DND-41 (cell line): ENCODE results near the gene NEDD4L.

Source experiments
- ATAC-seq: fragments of 200-7000 bp; cut with Tn5 transposase; 3 replicates; pipeline ENCODE4 v1.9.1; 2021; ENCODE audit warnings: low read depth; ENCODE audit not compliant: insufficient read depth
- DNase-seq: peaks from one replicate; pipeline ENCODE4 v3.0.0-alpha.2; 2020
- H2AFZ ChIP-seq: 2 replicates; pipeline ENCODE4 v1.6.0; 2012; ENCODE audit warnings: low read depth, low read length
- H3K27ac ChIP-seq: 2 replicates; pipeline ENCODE4 v1.5.1; 2012; ENCODE audit warnings: low read length, inconsistent platforms
- H3K27me3 ChIP-seq: fragments of 200-600 bp; sonication (generic); 2 replicates; pipeline ENCODE4 v1.6.0; 2012; ENCODE audit warnings: low read length, mild to moderate bottlenecking, inconsistent platforms; ENCODE audit not compliant: insufficient read depth, poor library complexity
- H3K36me3 ChIP-seq: 2 replicates; pipeline ENCODE4 v1.5.1; 2012; ENCODE audit warnings: low read length, inconsistent platforms; ENCODE audit not compliant: insufficient read depth
- H3K4me1 ChIP-seq: 2 replicates; pipeline ENCODE4 v1.5.1; 2012; ENCODE audit warnings: mild to moderate bottlenecking, low read length; ENCODE audit not compliant: insufficient read depth
- H3K4me2 ChIP-seq: 2 replicates; pipeline ENCODE4 v1.6.0; 2012; ENCODE audit warnings: mild to moderate bottlenecking, moderate library complexity, low read length, inconsistent platforms; ENCODE audit not compliant: insufficient read depth
- H3K4me3 ChIP-seq, 2 experiments: fragments of 200-600 bp in 1 of 2; shearing (Covaris generic) in 1 of 2; 2 replicates each; pipeline ENCODE4 v1.5.1; 2012 to 2016; ENCODE audit warnings: inconsistent platforms in 2 of 2, low read length in 2 of 2, mild to moderate bottlenecking in 2 of 2, low read depth in 1 of 2, moderate library complexity in 1 of 2
- H3K79me2 ChIP-seq: 2 replicates; pipeline ENCODE4 v1.6.0; 2012; ENCODE audit warnings: low read length, inconsistent platforms; ENCODE audit not compliant: insufficient read depth
- H3K9ac ChIP-seq: 2 replicates; pipeline ENCODE4 v1.6.0; 2012; ENCODE audit warnings: low read depth, mild to moderate bottlenecking, inconsistent platforms, low read length, moderate library complexity
- H3K9me3 ChIP-seq: 2 replicates; pipeline ENCODE4 v1.5.1; 2012; ENCODE audit warnings: low read length, moderate library complexity, mild to moderate bottlenecking, inconsistent platforms; ENCODE audit not compliant: insufficient read depth, severe bottlenecking
- H4K20me1 ChIP-seq: 2 replicates; pipeline ENCODE4 v1.6.0; 2012; ENCODE audit warnings: low read length; ENCODE audit not compliant: insufficient read depth
- EZH2 ChIP-seq: IDR thresholded peaks from 3 replicates; pipeline ENCODE4 v1.6.1; 2012; ENCODE audit warnings: borderline replicate concordance, low read depth, mild to moderate bottlenecking, moderate library complexity, low read length, inconsistent platforms; ENCODE audit not compliant: severe bottlenecking
- TF ChIP-seq, protein P1 (sequence below): IDR thresholded peaks from 2 replicates; pipeline ENCODE4 v1.5.1; 2012; ENCODE audit warnings: borderline replicate concordance, low read length, moderate library complexity, mild to moderate bottlenecking; ENCODE audit not compliant: poor library complexity, severe bottlenecking; ENCODE audit errors: extremely low read depth

The NEDD4L gene

GRCh38 chr18:58382446-58382845 is 338.4 kb downstream of the NEDD4L start:
- Histone ChIP-seq H3K9ac (no peak overlapping the region), H3K36me3 (no peaks in the 10 kb centered on the region), H4K20me1 (no peaks in the 10 kb centered on the region), H3K27ac (no peak overlapping the region), H2AFZ (no peak overlapping the region), H3K9me3 (no peaks in the 10 kb centered on the region), H3K27me3 (no peaks in the 10 kb centered on the region), H3K79me2 (no peaks in the 10 kb centered on the region), H3K4me3 (no peak overlapping the region), H3K4me2 (no peak overlapping the region), H3K4me1 (no peaks in the 10 kb centered on the region)
- no peak for ATAC-seq
- no peak for DNase-seq
- no peak for TF ChIP-seq EZH2
- TF ChIP-seq, protein P1, sequence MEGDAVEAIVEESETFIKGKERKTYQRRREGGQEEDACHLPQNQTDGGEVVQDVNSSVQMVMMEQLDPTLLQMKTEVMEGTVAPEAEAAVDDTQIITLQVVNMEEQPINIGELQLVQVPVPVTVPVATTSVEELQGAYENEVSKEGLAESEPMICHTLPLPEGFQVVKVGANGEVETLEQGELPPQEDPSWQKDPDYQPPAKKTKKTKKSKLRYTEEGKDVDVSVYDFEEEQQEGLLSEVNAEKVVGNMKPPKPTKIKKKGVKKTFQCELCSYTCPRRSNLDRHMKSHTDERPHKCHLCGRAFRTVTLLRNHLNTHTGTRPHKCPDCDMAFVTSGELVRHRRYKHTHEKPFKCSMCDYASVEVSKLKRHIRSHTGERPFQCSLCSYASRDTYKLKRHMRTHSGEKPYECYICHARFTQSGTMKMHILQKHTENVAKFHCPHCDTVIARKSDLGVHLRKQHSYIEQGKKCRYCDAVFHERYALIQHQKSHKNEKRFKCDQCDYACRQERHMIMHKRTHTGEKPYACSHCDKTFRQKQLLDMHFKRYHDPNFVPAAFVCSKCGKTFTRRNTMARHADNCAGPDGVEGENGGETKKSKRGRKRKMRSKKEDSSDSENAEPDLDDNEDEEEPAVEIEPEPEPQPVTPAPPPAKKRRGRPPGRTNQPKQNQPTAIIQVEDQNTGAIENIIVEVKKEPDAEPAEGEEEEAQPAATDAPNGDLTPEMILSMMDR, result no peak

DNA sequence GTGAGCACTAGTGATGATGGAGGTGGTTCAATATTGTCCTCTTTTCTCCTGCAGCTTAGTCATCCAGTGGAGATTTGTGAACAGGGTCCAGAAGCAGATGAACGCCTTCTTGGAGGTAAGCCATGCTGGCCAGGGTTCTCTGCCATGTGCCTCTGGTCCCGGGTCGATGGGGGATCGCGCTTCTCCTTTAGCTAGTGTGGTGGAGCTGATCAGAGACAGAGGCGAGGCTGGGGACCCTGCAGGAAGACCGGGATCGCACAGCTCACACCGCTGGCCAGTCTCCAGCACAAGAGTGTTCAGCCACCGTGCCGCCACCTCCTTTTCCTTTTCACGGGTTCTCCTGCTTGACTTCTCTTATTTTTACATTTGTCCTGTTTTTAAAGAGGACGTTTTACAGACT is 341.4 kb downstream of the NEDD4L start:
- no peak overlapping the region for H2AFZ ChIP-seq
- H3K9ac ChIP-seq, result no peak overlapping the region
- H3K4me3 ChIP-seq, result no peak overlapping the region
- H4K20me1 ChIP-seq, result no peaks in the 10 kb centered on the region
- no peaks in the 10 kb centered on the region for H3K79me2 ChIP-seq
- H3K27me3 ChIP-seq, result no peaks in the 10 kb centered on the region
- no peak overlapping the region for H3K27ac ChIP-seq
- TF ChIP-seq, protein P1, result no peak
- TF ChIP-seq EZH2, result no peak
- H3K36me3 ChIP-seq, result no peaks in the 10 kb centered on the region
- H3K9me3 ChIP-seq, result no peaks in the 10 kb centered on the region
- ATAC-seq (no peak), DNase-seq (no peak)
- H3K4me1 ChIP-seq, result no peaks in the 10 kb centered on the region
- no peak overlapping the region for H3K4me2 ChIP-seq

DNA sequence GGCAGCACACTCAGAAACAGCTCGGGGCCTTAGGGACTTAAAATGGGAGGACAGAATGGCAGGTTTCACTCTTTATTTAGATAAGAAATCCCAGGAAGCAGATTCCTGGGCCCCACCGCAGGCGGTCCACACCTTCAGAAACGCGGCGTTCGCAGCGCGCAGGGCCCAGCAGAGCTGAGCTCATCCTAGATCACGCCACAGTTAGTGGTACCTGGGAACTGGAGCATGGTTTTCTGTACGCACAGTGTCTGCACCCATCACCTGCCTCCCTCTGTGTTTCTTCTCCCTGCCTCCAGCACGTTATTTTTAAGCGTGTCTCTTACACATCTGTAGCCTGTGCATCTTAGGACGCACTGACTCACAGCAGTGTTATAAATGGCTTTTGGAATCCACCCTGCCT is 342.8 kb downstream of the NEDD4L start:
- TF ChIP-seq, protein P1, result no peak
- TF ChIP-seq EZH2, result no peak
- no peak overlapping the region for H2AFZ ChIP-seq
- H3K27me3 ChIP-seq, result no peaks in the 10 kb centered on the region
- no peak overlapping the region for H3K4me2 ChIP-seq
- no peaks in the 10 kb centered on the region for H3K79me2 ChIP-seq
- ATAC-seq (no peak), DNase-seq (no peak)
- no peaks in the 10 kb centered on the region for H4K20me1 ChIP-seq
- no peaks in the 10 kb centered on the region for H3K9me3 ChIP-seq
- H3K27ac ChIP-seq, result no peak overlapping the region
- no peak overlapping the region for H3K4me3 ChIP-seq
- no peaks in the 10 kb centered on the region for H3K4me1 ChIP-seq
- no peak overlapping the region for H3K9ac ChIP-seq
- H3K36me3 ChIP-seq, result no peaks in the 10 kb centered on the region

DNA sequence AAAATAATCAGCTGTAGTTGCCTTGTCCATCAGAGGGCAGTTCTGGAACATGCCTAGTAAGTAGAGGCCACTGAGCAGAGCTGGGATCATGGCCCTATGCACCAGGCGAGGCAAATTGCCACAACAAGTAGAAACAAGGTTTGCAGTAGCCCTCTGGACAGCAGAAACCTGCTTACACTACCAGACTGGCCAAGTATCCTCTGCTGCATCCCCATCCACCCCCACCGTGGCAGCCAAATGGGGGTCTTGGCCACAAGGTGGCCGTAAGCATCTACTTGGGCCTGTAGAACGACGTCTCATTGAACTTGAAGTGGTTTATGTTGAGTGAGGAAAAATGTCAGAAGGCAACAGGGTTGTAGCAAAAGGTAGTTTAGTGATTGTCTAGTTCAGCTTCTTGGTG is 343.7 kb downstream of the NEDD4L start:
- H3K4me2 ChIP-seq, result no peak overlapping the region
- ATAC-seq (no peak), DNase-seq (no peak)
- no peaks in the 10 kb centered on the region for H3K27me3 ChIP-seq
- H3K36me3 ChIP-seq, result no peaks in the 10 kb centered on the region
- H3K4me1 ChIP-seq, result no peaks in the 10 kb centered on the region
- no peaks in the 10 kb centered on the region for H3K9me3 ChIP-seq
- H3K4me3 ChIP-seq, result no peak overlapping the region
- H2AFZ ChIP-seq, result no peak overlapping the region
- no peaks in the 10 kb centered on the region for H3K79me2 ChIP-seq
- no peaks in the 10 kb centered on the region for H4K20me1 ChIP-seq
- no peak overlapping the region for H3K9ac ChIP-seq
- no peak overlapping the region for H3K27ac ChIP-seq
- TF ChIP-seq EZH2, result no peak
